HG02571 (cell line): ENCODE data around the gene GRXCR1.

Source experiments
- ATAC-seq: cut with Tn5 transposase; IDR thresholded peaks from one replicate; pipeline ENCODE4 v1.9.1; 2021; ENCODE audit warnings: mild to moderate bottlenecking, moderate library complexity; ENCODE audit not compliant: unreplicated experiment

The GRXCR1 gene

GRCh38 chr4:42925921-42926320 is 33.4 kb downstream of the GRXCR1 start:
- no peak for ATAC-seq

GRCh38 chr4:42927946-42928345 is 35.4 kb downstream of the GRXCR1 start:
- ATAC-seq: no peak

- ATAC-seq: no peak
Measured at GRCh38 chr4:42928582-42928981, 36.1 kb downstream of the GRXCR1 start.

GRCh38 chr4:42942216-42942615 is 49.7 kb downstream of the GRXCR1 start:
- no peak for ATAC-seq

- no peak for ATAC-seq
Measured at GRCh38 chr4:42945874-42946273, 53.4 kb downstream of the GRXCR1 start.

GRCh38 chr4:42953321-42953720 is 60.8 kb downstream of the GRXCR1 start:
- no peak for ATAC-seq

GRCh38 chr4:42954963-42955669 is 62.6 kb downstream of the GRXCR1 start:
- no peak for ATAC-seq

GRCh38 chr4:42955746-42956505 is 63.4 kb downstream of the GRXCR1 start:
- no peak for ATAC-seq

GRCh38 chr4:42965326-42965725 is 72.8 kb downstream of the GRXCR1 start:
- ATAC-seq: no peak

GRCh38 chr4:42985976-42986375 is 93.5 kb downstream of the GRXCR1 start:
- ATAC-seq: no peak

- no peak for ATAC-seq
Measured at GRCh38 chr4:42995343-42995944, 102.9 kb downstream of the GRXCR1 start.

GRCh38 chr4:43008793-43009192 is 116.3 kb downstream of the GRXCR1 start:
- no peak for ATAC-seq

GRCh38 chr4:43014256-43014655 is 121.7 kb downstream of the GRXCR1 start:
- ATAC-seq: no peak

- no peak for ATAC-seq
Measured at GRCh38 chr4:43041632-43042031, 149.1 kb downstream of the GRXCR1 start.

- no peak for ATAC-seq
Measured at GRCh38 chr4:43047058-43047457, 154.5 kb downstream of the GRXCR1 start.

- ATAC-seq: no peak
Measured at GRCh38 chr4:43048570-43048969, 156.1 kb downstream of the GRXCR1 start.

GRCh38 chr4:43049326-43049725 is 156.8 kb downstream of the GRXCR1 start:
- no peak for ATAC-seq

GRCh38 chr4:43066415-43066814 is 173.9 kb downstream of the GRXCR1 start:
- no peak for ATAC-seq

- ATAC-seq: no peak
Measured at GRCh38 chr4:43071069-43071468, 178.6 kb downstream of the GRXCR1 start.
